ENCODE measurements around the gene MEIS1. TPM values are rescaled to one million over a fixed set of nuclear protein-coding genes. Genes with fewer than 3 reads are reported as not detected.

The MEIS1 gene
- total RNA-seq, 1 donor = 107 TPM

DNA sequence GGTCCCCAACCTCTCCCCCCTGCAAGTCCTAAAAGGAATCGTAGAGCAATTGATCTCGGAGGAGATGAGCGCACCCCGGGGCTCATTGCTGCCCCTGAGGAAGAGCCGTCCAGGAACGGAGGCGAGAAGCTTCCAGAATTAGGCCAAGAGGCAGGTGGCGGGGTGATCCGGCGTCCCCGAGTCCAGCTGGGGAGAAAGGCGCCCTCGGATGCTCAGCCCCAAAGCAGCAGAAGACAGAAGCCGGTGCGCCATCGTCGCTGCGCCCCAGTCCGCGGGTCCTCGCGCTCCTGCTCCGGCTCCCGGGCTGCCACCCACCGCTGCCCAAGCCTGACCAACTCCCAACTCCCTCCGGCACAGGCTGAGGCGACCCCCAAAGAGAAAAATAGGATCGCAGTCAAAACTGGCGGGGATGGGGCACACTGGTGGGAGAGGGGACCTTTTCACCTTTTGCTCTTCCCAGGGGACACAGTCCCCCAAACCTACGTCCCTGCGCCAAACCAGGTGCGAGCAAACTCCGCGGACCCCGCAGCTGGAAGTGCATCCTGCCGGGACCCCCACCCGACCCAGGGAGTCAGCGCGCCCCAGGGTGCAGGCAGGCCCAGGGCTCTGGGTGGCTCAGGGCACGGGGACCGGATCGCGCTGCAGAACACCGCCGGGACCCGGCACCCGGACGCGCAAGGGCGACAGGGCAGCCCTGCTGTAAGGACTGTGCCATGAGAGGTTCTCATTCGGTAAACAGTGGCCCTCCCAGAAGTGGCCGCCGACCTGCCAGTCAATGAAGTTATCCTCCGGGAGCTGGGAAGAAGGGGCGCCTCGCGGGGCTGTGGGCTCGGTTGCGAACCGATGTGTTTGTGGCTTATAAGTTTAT lies 8.4 kb upstream of the MEIS1 start:
- DNase-seq (ENCODE audit: low read depth) = no peak
- TF ChIP-seq, protein P1, sequence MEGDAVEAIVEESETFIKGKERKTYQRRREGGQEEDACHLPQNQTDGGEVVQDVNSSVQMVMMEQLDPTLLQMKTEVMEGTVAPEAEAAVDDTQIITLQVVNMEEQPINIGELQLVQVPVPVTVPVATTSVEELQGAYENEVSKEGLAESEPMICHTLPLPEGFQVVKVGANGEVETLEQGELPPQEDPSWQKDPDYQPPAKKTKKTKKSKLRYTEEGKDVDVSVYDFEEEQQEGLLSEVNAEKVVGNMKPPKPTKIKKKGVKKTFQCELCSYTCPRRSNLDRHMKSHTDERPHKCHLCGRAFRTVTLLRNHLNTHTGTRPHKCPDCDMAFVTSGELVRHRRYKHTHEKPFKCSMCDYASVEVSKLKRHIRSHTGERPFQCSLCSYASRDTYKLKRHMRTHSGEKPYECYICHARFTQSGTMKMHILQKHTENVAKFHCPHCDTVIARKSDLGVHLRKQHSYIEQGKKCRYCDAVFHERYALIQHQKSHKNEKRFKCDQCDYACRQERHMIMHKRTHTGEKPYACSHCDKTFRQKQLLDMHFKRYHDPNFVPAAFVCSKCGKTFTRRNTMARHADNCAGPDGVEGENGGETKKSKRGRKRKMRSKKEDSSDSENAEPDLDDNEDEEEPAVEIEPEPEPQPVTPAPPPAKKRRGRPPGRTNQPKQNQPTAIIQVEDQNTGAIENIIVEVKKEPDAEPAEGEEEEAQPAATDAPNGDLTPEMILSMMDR (IDR thresholded peaks at IDR 0.05; ENCODE audit: insufficient read depth, low read depth, low read length) = no peak
- peak overlapping the region; percentile 49 for H3K4me3 ChIP-seq (ENCODE audit: low read depth, low read length)

DNA sequence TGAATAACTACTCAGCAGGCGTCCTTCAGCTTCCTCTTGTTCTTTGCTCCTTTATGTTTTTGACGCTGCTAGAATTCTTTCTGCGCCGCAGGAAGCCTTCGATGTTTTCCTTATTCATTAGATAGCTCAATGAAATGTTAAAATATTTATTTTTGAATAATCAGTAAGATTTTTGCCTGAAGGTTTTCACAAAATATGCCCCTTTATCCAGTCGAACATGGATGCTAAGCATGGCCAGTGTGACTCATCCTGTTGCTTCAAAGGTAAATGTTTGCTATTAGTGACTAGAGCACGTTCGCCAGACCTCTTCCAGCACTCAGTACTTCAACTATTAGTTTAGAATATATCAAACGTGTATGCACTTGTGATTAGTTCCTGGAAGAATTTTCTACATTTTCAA lies 7.6 kb upstream of the MEIS1 start:
- TF ChIP-seq, protein P1 (IDR thresholded peaks at IDR 0.05; ENCODE audit: insufficient read depth, low read depth, low read length) = no peak
- no peak for DNase-seq (ENCODE audit: low read depth)
- H3K4me3 ChIP-seq (ENCODE audit: low read depth, low read length) = no peak overlapping the region

DNA sequence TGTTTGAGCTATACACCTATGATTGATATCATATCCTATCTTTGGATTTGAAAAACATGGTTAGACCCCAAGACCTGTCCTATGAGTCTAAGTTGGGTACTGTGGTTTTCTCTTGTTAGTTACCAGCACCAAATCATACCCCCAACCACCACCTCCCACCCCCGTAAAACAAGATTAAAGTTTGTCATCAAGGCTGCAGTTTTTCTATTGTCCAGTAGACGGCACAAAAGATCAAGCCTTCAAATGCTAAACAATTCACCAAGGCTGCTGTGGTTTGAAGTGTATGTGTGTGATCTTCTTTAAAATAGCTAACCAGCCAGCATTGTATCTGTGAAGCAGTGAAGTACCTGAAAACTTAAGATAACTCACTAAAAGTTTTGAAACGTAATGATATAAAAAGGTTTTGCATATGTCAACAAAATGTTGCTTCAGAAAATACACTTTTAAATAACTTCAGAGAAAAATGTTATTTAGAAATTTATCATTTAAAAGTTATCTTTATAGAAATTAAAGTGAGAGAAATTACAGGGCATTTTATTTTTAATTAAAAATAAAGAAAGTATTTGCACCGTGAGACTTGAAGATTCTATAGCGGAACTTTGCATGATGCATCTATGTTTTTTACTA lies 5.8 kb upstream of the MEIS1 start:
- DNase-seq (ENCODE audit: low read depth) = peak; percentile 76
- TF ChIP-seq, protein P1 (IDR thresholded peaks at IDR 0.05; ENCODE audit: insufficient read depth, low read depth, low read length) = peak; percentile 93
- H3K4me3 ChIP-seq (ENCODE audit: low read depth, low read length) = no peak overlapping the region

DNA sequence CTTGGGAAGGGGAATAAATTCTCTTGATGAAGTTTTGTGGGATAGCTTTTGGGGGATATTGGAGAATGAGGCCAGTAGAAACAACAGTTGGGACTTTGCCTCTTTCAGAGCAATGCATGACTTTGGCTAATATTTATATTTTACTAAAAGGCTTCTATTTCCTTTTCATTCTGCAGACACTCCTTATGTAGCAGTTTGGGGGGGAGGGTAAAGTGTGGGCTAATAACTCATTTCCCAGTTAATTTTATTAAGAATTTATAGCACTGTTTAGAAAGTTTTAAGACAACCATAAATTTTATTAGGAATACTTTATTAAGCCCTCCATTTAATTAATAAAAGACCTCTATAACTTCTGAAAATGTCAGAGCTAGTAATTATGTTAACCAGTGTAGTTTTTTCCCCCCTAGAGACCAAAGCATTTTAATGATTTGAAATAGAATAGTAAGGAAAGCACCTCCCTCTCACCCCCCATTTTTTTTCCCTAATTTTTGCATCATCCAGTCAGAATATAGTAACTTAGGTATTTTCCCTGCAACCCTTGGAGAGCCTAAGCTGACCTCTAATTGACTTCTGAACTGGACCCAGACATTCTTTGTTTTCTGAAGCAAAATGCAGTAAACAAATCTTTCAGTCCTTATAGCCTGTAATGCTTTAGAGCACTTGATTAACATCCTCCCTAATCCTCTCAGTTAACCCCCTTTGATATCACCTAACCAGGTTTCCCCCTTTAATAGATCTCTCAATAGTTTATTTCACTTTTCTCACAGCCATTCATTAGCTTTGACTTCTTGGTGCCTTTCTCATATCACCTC lies 5.0 kb upstream of the MEIS1 start:
- TF ChIP-seq, protein P1 (IDR thresholded peaks at IDR 0.05; ENCODE audit: insufficient read depth, low read depth, low read length) = no peak
- DNase-seq (ENCODE audit: low read depth) = no peak
- no peak overlapping the region for H3K4me3 ChIP-seq (ENCODE audit: low read depth, low read length)

DNA sequence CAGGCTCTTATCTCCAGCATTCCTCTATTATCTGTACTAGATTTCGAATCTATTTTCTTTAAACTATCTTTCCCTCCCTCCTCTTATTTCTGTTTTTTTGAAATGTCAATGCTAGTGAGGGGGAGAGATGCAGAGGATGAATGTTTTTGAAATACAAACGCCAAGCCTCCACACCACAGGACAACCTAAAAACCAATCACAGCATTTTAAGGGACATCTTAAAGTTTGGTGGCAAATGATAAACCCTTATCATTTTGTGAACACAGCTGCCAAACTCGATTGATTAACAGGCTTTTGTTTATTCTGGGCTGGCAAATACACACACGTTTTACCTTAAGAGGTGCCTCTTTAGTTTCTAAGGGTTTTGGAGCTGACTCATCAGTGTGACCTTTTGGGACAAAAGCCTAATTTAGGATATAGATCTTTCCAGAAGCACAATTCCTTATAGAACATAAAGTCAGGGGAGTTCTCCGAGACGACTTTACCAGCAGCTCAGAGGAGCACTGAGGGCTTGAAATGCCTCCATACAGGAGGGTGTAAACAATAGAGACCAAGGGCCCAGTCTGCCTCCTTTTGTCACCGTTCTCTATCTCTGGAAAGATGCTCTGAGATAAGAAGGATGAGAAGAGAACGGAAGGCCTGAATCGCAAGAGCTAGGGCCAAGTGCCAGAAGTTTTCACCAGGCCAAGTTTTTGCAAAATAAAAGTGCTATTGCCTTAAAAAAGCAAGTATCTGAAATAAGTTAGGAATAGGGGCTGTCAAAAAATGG lies 4.2 kb upstream of the MEIS1 start:
- DNase-seq (ENCODE audit: low read depth) = no peak
- TF ChIP-seq, protein P1 (IDR thresholded peaks at IDR 0.05; ENCODE audit: insufficient read depth, low read depth, low read length) = no peak
- H3K4me3 ChIP-seq (ENCODE audit: low read depth, low read length) = no peak overlapping the region

DNA sequence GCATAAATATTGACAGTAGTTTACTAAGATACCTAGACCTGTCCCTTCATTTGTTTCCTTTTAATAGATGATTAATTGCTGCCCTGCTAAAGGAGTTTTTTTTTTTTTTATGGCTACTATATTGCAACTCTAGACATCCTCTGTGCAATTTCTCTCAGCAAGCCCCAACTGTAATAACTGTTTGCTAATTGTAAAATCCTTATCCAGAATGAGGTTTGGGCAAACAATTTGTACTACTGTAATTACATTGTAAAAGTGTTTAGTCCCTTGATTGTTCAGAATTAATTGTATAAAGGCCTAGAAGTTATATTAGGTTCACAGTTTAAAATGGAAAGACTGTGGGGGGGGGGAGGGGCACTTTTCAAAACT lies 3.7 kb upstream of the MEIS1 start:
- no peak for DNase-seq (ENCODE audit: low read depth)
- no peak overlapping the region for H3K4me3 ChIP-seq (ENCODE audit: low read depth, low read length)
- TF ChIP-seq, protein P1 (IDR thresholded peaks at IDR 0.05; ENCODE audit: insufficient read depth, low read depth, low read length) = no peak

All from fibroblast of villous mesenchyme (primary cell).